GM19372 (cell line): Measurements from ENCODE around the gene BCL2L2.

Source experiments
- ATAC-seq: cut with Tn5 transposase; IDR thresholded peaks from one replicate; pipeline ENCODE4 v1.9.1; 2021; ENCODE audit warnings: mild to moderate bottlenecking, low read depth, moderate library complexity; ENCODE audit not compliant: unreplicated experiment

Gene BCL2L2

DNA sequence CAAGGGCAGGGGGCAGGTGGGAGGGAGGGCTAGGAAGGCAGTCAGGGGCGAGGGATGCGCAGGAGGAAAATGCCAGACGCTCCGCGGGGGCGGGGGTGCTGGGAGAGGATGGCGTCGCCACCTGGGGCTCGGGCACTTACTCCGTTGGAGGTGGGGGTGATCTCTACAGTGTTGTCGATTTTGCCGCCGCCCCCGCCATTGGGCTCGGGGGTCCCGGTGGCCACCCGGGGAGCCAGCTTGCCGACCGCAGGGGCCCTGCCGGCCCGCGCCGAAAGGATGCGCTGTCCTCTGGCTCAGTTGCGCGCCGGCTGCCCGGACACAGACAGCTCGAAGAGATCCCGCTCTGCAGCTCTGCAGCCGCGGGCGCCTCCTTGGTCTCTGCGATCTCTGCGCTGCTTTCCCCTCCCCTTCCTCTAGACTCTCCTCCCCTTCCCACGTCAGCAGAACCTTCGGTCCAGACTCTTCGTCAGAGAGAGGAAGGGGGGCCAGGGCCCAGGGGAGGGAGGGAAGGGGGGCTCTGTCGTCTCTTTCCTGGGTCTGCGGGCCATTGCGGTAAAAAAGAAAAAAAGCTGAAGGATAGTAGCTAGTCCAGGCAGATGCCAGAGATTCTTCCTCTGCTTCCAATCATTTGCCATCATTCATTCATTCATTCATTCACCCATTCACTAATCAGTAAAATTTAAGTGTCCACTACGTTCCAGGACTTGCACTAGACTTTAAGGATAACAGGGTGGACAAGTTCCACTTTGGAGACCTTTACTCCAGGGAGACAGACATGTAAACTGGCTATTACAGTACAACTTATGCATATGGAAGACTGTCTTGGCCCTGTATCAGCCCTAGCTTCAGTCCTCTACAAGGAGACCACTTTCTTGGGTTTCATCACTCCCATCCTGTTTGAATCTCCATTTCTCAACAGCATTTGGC lies 46.1 kb downstream of the BCL2L2 start, which contains the start of gene SLC22A17:
Gene SLC22A17 (minus strand): TSS at position 382 of the 927 bp plus-strand sequence.
- ATAC-seq = no peak

DNA sequence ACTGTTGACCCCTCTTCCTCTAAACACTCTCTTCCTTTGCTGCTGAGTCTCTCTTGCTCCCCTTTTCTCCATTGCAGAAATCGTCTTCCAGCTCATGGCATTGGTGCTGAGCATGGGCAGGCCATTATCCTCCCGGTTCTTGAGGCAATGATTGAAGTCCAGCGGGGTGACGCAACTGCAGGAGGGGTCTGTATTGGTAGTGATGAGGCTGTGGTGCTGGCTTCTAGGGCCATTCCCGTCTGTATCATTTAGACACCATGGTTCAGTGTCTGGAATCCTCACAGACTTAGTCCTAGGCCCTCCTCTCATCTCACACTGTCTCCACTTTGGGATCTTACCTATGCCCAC lies 46.8 kb downstream of the BCL2L2 start:
- ATAC-seq = no peak

DNA sequence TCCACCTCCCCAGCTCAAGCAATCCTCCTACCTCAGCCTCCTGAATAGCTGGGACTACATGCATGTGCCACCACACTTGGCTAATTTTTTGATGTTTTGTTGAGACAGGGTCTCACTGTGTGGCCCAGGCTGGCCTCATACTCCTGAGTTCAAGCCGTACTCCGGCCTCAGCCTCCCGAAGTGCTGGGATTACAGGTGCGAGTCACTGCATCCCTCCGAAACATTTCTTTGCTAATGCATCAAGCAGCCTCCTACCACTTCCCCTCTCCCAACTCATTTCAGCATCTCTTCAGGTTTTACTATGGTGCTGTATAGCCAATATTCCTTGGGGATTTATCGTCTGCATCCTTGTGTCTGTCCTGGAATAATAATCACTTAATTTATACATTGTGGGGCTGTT lies 48.4 kb downstream of the BCL2L2 start:
- ATAC-seq = no peak

DNA sequence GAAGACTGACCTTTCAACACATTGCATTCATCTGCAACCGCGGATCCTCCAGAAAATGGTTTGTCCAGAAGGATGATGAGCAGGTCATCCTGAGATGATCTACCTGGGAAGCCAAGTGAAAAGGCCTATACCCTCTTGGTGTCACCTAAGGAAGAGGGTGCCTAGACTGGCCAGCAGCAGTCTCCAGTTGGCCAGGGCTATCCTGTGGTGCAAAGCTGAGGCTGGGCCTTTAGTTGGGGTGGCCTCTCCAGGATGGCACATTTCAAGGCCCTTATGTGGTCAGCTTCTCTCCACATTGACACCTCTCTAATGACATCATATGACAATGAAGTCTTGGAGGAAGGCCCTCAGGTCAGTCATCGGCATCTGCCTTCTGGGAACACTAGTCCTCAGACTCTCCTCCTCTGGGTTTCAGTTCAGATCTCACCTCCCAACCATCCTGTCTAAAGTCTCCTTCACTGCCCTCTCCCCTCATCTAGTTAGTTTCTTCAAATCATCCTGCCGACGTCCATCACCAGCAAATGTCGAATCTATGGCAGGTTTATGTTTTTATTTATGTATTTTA lies 49.3 kb downstream of the BCL2L2 start:
- no peak for ATAC-seq

DNA sequence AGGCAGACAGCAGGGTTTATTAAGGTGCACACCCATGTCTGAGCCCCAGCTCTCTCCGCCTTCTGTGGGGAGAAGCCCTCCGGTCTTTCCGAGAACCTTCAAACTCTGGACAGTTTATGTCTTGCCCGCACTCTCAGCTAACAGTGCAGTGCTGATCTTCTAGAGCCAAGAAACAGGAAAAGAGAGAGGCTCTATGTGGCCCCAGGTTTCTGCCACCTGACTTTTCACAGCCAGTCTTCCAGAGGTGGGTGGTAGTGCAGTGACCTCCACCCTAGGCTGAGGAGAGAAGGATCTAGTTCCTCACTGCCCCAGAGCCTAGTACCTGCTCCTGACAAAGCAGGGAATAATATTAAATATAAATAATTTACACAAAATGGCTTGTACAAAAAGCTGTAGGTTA lies 50.0 kb downstream of the BCL2L2 start:
- no peak for ATAC-seq

DNA sequence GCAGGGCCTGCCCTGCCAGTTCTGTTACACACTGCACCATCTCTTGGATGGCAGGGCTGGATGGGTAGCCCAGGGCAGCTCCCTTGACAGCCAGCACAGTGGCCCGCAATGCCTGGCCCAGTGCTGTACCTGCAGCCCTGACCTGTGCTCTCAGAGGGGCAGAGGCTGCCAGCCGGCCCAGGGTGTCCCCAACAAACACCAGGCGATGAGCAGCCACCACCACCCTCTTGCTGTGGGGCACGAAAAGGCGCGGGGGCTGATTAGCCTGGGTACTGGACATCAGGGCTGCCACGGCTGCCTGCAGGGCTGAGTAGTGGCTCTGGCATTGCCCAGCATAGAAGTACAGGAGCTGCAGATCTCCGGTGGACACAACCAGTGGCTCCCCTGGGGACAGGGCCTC lies 50.6 kb downstream of the BCL2L2 start:
- ATAC-seq = no peak

DNA sequence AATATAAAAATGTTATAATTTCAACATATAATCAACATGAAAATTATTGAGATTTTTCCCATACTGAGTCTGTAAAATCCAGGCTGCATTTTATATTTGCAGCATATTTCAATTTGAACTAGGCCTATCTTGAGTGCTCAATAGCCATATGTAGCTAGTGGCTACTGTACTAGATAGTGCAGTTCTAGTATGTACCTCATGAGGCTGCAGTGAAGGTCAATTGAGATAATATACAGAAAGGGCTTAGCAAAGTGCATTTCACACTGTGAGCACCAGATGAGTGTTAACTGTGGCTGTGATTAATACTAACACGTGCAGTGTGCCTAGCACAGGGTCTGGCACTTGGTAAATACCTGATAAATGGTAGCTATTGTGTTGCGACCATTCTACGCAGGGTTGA lies 51.4 kb downstream of the BCL2L2 start:
- ATAC-seq = no peak

DNA sequence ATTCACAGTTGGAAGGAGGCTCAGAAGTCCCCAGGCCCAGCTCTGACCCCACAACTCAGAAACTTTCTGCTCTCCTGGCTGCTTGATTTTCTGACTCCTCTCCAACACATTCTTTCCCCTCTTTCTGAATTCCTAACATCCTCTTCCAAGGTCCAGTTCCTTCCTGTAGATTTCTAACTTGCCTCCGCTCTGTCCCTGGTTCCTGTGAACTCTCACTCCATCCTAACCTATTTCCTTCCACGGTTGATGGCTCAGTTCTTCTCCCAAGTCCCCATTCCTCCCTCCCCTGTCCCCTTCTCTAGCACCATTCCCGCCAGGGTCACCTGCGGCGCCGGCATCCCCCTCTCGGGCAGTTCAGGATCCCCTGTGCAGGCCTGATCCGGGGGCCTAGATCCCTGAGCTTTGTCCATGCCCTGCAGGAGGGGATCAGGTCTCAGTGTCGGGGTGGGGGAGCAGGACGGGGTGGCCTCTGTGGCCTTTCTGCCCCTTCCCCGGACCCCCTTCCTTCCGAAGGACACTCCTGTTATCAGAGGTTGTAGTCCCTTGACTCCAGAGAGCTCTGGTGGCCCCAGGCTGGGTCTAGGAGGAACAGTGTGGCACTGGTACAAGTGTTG lies 52.0 kb downstream of the BCL2L2 start:
- ATAC-seq = no peak

DNA sequence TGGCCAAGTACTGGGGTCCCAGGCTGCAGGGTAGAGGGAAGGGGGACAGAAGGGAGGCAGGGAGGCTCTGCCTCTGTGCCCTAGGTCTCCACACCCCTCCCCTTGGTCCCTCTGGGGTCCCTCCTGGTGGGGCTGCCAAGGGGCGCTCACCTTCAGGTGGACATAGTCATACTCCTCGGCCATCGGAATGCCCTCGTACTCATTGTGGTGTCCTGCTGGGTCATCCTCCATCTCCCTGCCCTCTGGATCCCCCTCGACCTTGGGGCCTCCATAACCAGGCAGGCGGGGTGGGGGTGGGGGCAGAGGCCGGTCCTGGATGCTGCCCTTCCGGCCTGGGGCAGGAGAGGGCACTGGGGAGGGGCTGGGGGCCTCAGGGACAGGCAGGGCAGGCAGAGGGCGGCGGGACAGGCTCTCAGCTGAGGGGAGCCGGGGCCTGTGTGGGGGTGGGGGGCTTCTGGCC lies 52.6 kb downstream of the BCL2L2 start:
- no peak for ATAC-seq

DNA sequence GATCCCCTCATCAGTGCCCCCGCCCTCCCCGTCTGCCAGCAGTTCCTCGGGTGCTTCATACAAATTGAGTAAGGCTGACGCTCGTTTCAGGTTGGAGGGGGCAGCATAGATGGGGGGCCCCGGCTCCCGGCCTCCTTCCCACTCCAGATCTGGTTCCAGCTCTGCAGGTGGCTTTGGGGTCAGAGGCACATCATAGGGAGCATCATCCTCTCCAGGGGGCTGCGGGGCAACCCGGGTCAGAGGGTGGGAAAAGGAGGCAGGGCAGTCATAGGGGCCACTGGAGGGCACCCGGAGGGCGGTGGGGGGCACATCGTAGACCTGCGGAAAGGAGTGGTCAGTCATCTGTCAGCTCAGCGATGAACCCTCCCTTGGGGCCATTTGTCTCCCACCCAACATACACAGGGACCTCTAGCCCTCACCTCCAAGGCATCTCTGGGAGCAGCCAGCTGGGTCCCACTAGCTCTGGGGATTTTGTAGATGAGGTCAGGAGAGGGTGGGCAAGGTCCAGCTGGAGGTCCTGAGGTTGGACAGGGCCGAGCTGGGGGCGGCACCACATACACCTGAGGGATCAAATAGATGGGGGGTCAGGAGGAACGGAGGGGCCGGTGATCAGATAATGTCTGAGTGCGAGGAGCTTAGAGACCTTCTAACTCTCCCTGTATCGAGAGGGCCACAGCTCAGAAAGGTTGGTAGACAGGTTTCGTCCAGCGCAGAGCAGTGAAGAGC lies 53.3 kb downstream of the BCL2L2 start:
- no peak for ATAC-seq

DNA sequence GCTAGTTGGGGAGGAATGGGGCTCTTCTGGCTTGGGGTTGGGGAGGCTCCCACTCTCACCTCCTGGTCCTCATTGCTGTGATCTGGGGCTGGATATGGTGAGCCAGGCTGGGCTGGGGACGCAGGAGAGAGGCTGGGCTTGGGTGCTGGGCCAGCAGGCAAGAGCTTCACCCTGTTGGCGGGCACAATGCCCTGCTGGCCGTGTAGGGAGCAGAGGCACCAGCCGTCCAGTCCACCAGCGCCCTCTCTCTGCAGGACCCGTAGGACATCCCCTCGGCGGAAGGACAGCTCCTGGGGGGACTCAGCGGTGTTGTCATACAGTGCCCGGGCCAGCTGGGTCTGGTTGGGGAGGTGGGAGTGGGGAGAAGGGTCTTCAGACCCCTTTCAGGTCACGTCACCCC lies 53.9 kb downstream of the BCL2L2 start:
- ATAC-seq = no peak

DNA sequence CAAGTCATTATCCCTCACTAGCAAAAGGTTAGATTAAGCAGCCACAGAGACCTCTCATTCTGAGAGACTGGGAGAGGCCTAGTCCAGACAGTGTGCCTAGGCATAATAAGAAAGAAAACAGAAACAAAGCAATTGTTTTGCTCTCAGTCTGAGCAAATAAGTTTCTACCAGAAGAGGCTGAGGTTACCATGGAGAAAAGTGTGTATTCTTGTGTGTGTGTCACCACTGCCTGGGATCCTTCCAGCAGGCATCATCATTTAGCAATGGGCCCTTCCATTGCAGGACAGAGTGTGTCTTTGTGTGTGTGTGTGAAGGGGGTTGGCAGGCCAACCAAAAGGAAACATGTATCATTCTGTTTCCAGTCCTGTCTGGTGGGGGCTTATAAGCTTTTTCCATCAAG lies 54.7 kb downstream of the BCL2L2 start:
- no peak for ATAC-seq
